Esophagus muscularis mucosa (tissue), 4 donors: Measurements from ENCODE around the gene PRM1.

ENCODE experiments used
- CTCF ChIP-seq, 3 experiments: fragments of 200-600 bp in 2 of 3; fragments of 450-650 bp in 1 of 3; sonication (generic) in 2 of 3; IDR thresholded peaks; one replicate each; pipeline ENCODE4 v1.5.1; 2017 to 2019; ENCODE audit warnings: antibody characterized with exemption in 3 of 3, mild to moderate bottlenecking in 2 of 3, moderate library complexity in 1 of 3
- EP300 ChIP-seq: sonication (generic); formaldehyde crosslinking; IDR thresholded peaks from one replicate; pipeline ENCODE4 v1.6.1; 2017; ENCODE audit warnings: antibody characterized with exemption
- POLR2A ChIP-seq: fragments of 450-650 bp; IDR thresholded peaks from one replicate; pipeline ENCODE4 v1.6.1; 2017; ENCODE audit warnings: antibody characterized with exemption, moderate library complexity, mild to moderate bottlenecking, low read depth
- POLR2AphosphoS5 ChIP-seq, 2 donors: sonication (generic); formaldehyde crosslinking; IDR thresholded peaks; one replicate each; pipeline ENCODE4 v1.6.1; 2017; ENCODE audit warnings: antibody characterized with exemption in 2 of 2

GRCh38 chr16:11326737-11327276, 45.7 kb upstream of the PRM1 start:
- TF ChIP-seq CTCF (IDR thresholded peaks at IDR 0.05) (no peak), POLR2AphosphoS5 (IDR thresholded peaks at IDR 0.05) (no peak), POLR2A (no peak), EP300 (no peak)
